PC-3 (cell line): Measurements from ENCODE around the gene CEP192. TPM values are rescaled to one million over a fixed set of nuclear protein-coding genes. Genes with fewer than 3 reads are reported as not detected.

Source experiments
- ATAC-seq: fragments of 200-7000 bp; cut with Tn5 transposase; 2 replicates; pipeline ENCODE4 v1.9.1; 2020; ENCODE audit warnings: mild to moderate bottlenecking, moderate library complexity
- BruUV-seq: library from RNA; stranded (reverse); fragments of 400-500 nt; replicated peaks from 2 replicates; lab custom pipeline; 2021; lab: Mats Ljungman, UMichigan
- CTCF ChIA-PET: fragments of 300-600 bp; sonication (Branson Sonifier 250); formaldehyde crosslinking; loops from one replicate; lab custom pipeline; 2022; ENCODE audit warnings: antibody characterized with exemption; lab: Charles Lee
- POLR2A ChIA-PET: fragments of 300-600 bp; sonication (Branson Sonifier 250); formaldehyde crosslinking; loops from one replicate; lab custom pipeline; 2022; ENCODE audit warnings: antibody characterized with exemption; ENCODE audit not compliant: unreplicated experiment; lab: Charles Lee
- DNase-seq: peaks from one replicate; pipeline ENCODE4 v3.0.0-alpha.2; 2015
- H2AFZ ChIP-seq: fragments of 300-600 bp; sonication (generic); 2 replicates; pipeline ENCODE4 v1.6.0; 2016; ENCODE audit warnings: antibody characterized with exemption, low read length
- H3F3A ChIP-seq: fragments of 300-600 bp; sonication (generic); one replicate; pipeline ENCODE4 v1.6.0; 2017; ENCODE audit warnings: antibody characterized with exemption, low read length, control low read depth, mild to moderate bottlenecking; ENCODE audit not compliant: unreplicated experiment
- H3K27ac ChIP-seq: fragments of 300-600 bp; sonication (generic); 2 replicates; pipeline ENCODE4 v1.5.1; 2016; ENCODE audit warnings: mild to moderate bottlenecking, low read length
- H3K27me3 ChIP-seq: fragments of 300-600 bp; sonication (generic); 2 replicates; pipeline ENCODE4 v1.6.1; 2016; ENCODE audit warnings: low read length, mixed read lengths
- H3K36me3 ChIP-seq: fragments of 300-600 bp; sonication (generic); 2 replicates; pipeline ENCODE4 v1.6.1; 2016; ENCODE audit warnings: low read depth, mixed run types, low read length, mixed read lengths
- H3K4me1 ChIP-seq: fragments of 300-600 bp; sonication (generic); 2 replicates; pipeline ENCODE4 v1.5.1; 2016; ENCODE audit warnings: low read length; ENCODE audit not compliant: insufficient read depth
- H3K4me2 ChIP-seq: fragments of 300-600 bp; sonication (generic); 2 replicates; pipeline ENCODE4 v1.6.0; 2016; ENCODE audit warnings: low read length
- H3K4me3 ChIP-seq: fragments of 300-600 bp; sonication (generic); 2 replicates; pipeline ENCODE4 v1.5.1; 2016; ENCODE audit warnings: mild to moderate bottlenecking, low read length, mixed read lengths
- H3K79me2 ChIP-seq: fragments of 300-600 bp; sonication (generic); 2 replicates; pipeline ENCODE4 v1.6.1; 2017; ENCODE audit warnings: low read length, mixed read lengths
- H3K9ac ChIP-seq: fragments of 300-600 bp; sonication (generic); 2 replicates; pipeline ENCODE4 v1.6.0; 2016; ENCODE audit warnings: mild to moderate bottlenecking, low read length
- H3K9me2 ChIP-seq: fragments of 300-600 bp; sonication (generic); replicated peaks from 2 replicates; pipeline ENCODE4 v1.6.1; 2016; ENCODE audit warnings: mixed run types, low read length, mixed read lengths
- H3K9me3 ChIP-seq: fragments of 300-600 bp; sonication (generic); 2 replicates; pipeline ENCODE4 v1.6.1; 2016; ENCODE audit warnings: low read length, mixed read lengths
- H4K20me1 ChIP-seq: fragments of 300-600 bp; sonication (generic); 2 replicates; pipeline ENCODE4 v1.6.1; 2016; ENCODE audit warnings: low read length, mixed read lengths
- EZH2 ChIP-seq: fragments of 300-600 bp; sonication (generic); IDR thresholded peaks from one replicate; pipeline ENCODE4 v1.6.1; 2017; ENCODE audit warnings: antibody characterized with exemption, mild to moderate bottlenecking, low read length; ENCODE audit not compliant: unreplicated experiment
- EZH2phosphoT487 ChIP-seq: fragments of 300-600 bp; sonication (generic); IDR thresholded peaks from 2 replicates; pipeline ENCODE4 v1.6.1; 2018; ENCODE audit warnings: mild to moderate bottlenecking, antibody characterized with exemption, low read length, borderline replicate concordance
- intact Hi-C: fragments of 100-400 bp; cut with micrococcal nuclease; formaldehyde crosslinking; loops from 2 replicates; pipeline ENCODE4 v1.9.0; 2023
- total RNA-seq: library from RNA; depleted of rRNA; stranded (reverse); fragments of >200 nt; gene quantifications from 2 replicates; pipeline ENCODE4 v1.2.3, GENCODE V29; 2014
- TF ChIP-seq, protein P1 (sequence below): fragments of 300-600 bp; sonication (generic); conservative IDR thresholded peaks from 2 replicates; pipeline ENCODE4 v1.5.1; 2017; ENCODE audit warnings: antibody characterized with exemption, low read depth, mild to moderate bottlenecking, low read length

The CEP192 gene
- total RNA-seq, 1 experiment from 2014 or later = 32.6 TPM

DNA sequence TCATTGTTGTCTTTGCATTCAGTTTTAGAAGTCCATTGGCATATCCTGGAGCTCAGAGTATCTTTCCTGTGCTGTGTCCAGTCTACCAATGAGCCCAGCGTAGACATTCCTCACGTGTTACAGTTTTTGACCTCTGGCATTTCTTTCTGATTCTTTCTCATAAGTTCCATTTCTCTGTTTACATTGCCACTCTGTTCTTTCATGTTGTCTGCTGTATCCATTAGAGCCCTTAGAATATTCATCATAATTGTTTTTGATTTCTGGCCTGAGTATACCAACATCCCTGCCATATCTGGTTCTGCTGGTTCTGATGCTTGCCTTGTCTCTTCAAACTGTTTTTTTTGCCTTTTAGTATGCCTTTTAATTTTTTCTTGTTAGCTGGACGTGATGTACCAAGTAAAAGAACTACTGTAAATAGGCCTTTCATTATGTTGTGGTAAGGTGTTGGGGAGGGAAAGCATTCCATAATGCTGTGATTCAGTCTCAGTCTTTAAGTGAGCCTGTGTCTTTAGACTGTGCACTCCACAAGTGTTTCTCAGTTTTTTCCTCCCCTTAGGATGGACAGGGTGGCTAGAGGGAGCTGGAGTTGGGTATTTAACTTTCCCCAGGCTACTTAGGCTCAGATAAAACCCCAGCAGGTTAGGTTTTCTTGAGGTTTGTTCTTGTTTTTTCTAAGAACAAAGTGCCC, 35.6 kb downstream of the CEP192 start:
- Histone ChIP-seq H3K27ac (no peak overlapping the region), H3K4me1 (no peaks in the 10 kb centered on the region), H3K27me3 (no peaks in the 10 kb centered on the region), H3K4me2 (no peak overlapping the region), H3F3A (no peaks in the 10 kb centered on the region), H3K79me2 (peaks cover 27% of the 10 kb centered on the region), H3K9me2 (no peaks in the 10 kb centered on the region), H3K4me3 (no peak overlapping the region), H4K20me1 (no peaks in the 10 kb centered on the region), H3K9me3 (no peaks in the 10 kb centered on the region), H3K9ac (no peak overlapping the region), H3K36me3 (peaks cover 59% of the 10 kb centered on the region), H2AFZ (no peak overlapping the region)
- BruUV-seq = no TSS peak
- POLR2A ChIA-PET = interaction anchor here (0.6 kb wide), 1 partner anchor 20 kb away, joined by 4 read pairs; no protein-coding TSS in a partner anchor
- intact Hi-C loops = no loop called here
- ATAC-seq (no peak; the same call in 1 of the 2 replicates), DNase-seq (no peak)
- CTCF ChIA-PET = no interaction called here
- TF ChIP-seq EZH2 (no peak), EZH2phosphoT487 (no peak)
- TF ChIP-seq, protein P1, sequence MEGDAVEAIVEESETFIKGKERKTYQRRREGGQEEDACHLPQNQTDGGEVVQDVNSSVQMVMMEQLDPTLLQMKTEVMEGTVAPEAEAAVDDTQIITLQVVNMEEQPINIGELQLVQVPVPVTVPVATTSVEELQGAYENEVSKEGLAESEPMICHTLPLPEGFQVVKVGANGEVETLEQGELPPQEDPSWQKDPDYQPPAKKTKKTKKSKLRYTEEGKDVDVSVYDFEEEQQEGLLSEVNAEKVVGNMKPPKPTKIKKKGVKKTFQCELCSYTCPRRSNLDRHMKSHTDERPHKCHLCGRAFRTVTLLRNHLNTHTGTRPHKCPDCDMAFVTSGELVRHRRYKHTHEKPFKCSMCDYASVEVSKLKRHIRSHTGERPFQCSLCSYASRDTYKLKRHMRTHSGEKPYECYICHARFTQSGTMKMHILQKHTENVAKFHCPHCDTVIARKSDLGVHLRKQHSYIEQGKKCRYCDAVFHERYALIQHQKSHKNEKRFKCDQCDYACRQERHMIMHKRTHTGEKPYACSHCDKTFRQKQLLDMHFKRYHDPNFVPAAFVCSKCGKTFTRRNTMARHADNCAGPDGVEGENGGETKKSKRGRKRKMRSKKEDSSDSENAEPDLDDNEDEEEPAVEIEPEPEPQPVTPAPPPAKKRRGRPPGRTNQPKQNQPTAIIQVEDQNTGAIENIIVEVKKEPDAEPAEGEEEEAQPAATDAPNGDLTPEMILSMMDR = no peak

DNA sequence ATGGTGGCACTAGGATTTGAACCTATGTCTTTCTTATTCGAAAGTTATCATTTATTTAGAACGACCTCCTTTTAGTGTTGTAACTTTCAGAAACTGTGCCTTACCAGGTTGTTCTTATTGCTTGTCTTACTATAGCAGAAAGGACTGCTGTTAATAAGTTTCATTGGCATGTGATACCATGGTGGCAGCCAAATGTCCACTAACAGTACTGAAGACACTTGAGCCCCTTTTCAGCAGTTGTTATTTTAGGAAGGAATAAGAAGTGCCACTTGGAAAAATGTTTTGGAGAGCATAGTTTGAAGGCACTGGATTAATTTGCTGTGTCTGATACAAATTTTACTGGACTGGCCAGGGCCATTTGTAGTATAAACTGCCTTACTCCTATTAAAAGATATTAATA, 37.7 kb downstream of the CEP192 start:
- ATAC-seq (no peak), DNase-seq (no peak)
- Histone ChIP-seq H3K9ac (no peak overlapping the region), H3K27me3 (no peaks in the 10 kb centered on the region), H3F3A (no peaks in the 10 kb centered on the region), H4K20me1 (no peaks in the 10 kb centered on the region), H3K4me3 (no peak overlapping the region), H3K9me3 (no peaks in the 10 kb centered on the region), H3K4me1 (no peaks in the 10 kb centered on the region), H3K9me2 (no peaks in the 10 kb centered on the region), H3K4me2 (no peak overlapping the region), H2AFZ (no peak overlapping the region), H3K79me2 (peaks cover 11% of the 10 kb centered on the region), H3K36me3 (peaks cover 59% of the 10 kb centered on the region), H3K27ac (no peak overlapping the region)
- TF ChIP-seq, protein P1 = no peak
- TF ChIP-seq EZH2phosphoT487 (no peak), EZH2 (no peak)
- POLR2A ChIA-PET = no interaction called here
- BruUV-seq = no TSS peak
- intact Hi-C loops = no loop called here
- CTCF ChIA-PET = no interaction called here

DNA sequence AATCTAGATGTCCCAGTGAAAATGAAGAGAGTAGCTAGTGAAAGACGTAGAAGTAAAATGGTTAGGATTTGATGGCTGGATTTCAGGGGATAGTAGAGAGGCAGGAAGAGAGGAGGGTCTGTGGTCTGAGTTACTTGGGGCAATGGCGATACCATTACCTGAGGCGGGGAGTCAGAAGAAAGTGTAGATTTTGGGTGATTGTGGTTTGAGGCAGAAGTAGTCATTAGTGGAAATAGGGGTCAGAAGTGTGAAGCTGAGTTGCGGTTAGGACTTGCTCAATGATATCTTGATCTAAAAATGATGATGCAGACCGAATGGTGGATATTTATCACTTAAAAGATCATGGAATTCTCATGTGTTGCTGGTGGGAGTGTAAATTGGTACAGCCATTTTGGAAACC, 41.0 kb downstream of the CEP192 start:
- no peaks in the 10 kb centered on the region for H3F3A ChIP-seq
- no peak overlapping the region for H2AFZ ChIP-seq
- no peaks in the 10 kb centered on the region for H3K9me2 ChIP-seq
- ChIA-PET CTCF (no interaction called here), POLR2A (no interaction called here)
- TF ChIP-seq EZH2 (no peak), EZH2phosphoT487 (no peak)
- TF ChIP-seq, protein P1 = no peak
- no peak overlapping the region for H3K4me2 ChIP-seq
- no peak overlapping the region for H3K9ac ChIP-seq
- H3K79me2 ChIP-seq = no peaks in the 10 kb centered on the region
- H3K27ac ChIP-seq = no peak overlapping the region
- 0 out of 2 replicates have a peak, but pooled peaks cover 3% of the 10 kb centered on the region for H4K20me1 ChIP-seq
- no TSS peak for BruUV-seq
- H3K9me3 ChIP-seq = no peaks in the 10 kb centered on the region
- no peak for ATAC-seq
- no peaks in the 10 kb centered on the region for H3K27me3 ChIP-seq
- no peak overlapping the region for H3K4me3 ChIP-seq
- no peak for DNase-seq
- peaks cover 57% of the 10 kb centered on the region for H3K36me3 ChIP-seq
- H3K4me1 ChIP-seq = 0 out of 2 replicates have a peak, but pooled peaks cover 4% of the 10 kb centered on the region
- intact Hi-C loops = no loop called here
